ENCODE data around the gene THAP7.
A peak's percentile ranks its signal among the peaks of the same experiment; 100 is the strongest.
"Not testable (repeated sequence)": the region's sequence is repeated elsewhere in the genome, so short reads cannot be mapped to it uniquely, and the experiment has no call there.

The THAP7 gene, protein sequence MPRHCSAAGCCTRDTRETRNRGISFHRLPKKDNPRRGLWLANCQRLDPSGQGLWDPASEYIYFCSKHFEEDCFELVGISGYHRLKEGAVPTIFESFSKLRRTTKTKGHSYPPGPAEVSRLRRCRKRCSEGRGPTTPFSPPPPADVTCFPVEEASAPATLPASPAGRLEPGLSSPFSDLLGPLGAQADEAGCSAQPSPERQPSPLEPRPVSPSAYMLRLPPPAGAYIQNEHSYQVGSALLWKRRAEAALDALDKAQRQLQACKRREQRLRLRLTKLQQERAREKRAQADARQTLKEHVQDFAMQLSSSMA

DNA sequence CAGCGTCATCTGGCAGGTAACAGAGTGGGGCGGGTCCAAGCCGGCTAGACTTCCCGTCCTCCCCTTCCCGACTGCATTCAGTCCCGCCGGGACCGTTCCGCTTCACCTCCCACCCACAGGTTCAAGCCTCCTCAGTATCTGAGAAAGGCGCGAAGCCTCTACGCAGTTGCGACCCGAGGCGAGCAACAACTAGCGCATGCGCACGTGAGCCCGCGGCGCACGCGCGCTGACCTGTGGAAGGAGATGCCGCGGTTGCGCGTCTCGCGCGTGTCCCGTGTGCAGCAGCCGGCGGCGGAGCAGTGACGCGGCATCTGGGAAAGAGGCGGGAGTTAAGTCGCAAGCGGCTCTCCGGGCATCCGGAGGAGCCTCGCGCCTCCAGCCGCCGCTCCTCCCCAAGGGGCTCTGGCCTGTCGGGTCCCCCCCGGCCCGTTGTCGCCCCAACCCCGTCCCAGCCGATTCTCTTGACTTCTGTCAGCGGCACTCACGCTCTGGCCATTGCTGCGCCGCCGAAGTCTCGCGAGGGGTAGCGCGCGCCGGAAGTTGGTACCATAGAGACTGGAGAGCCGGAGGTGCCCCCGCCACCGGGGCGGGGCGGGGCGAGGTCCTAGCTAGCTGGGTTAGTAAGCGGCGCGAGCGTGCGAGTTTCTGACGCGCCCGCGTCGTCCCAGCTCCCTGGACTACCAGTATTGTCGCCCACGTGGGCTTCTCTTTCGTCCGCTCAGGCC is at the start of gene THAP7:
Gene THAP7, minus strand, starts transcription at position 518 of the 725 bp plus-strand sequence. Its CDS starts 207 bp downstream, at position 311.
- peak; percentile 95 for DNase-seq (ENCODE audit: low read depth)

DNA sequence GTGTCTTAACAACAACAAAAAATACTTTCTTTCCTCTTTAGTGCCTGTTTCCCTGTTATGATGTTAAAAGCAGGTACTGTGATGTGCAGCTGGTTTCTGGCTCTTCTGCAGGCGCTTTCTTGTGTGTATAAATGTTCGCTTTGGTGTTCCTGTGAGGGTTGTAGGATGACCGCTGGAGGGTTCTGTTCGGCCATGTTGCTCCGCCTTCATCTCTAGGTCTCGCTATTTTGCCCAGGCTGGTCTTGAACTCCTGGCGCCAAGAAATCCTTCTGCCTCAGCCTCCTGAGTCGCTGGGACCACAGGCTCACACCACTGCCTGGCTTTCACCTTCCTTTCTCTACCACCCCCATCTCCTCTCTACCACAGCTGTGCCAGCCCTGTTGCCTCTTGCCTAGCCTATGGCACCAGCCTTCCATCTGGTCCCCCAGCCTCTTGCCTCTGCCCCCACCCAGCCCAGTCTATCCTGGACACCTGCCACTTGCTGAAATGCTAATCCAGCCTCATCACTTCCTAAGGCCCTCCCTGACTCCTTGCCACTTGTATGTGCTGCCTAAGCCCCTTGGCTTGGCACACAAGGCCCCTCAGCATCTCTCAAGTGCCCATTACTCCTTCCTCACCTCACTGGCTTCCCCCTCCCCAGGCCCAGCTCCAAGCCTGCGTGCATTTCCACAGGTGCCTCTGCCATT is 49.4 kb upstream of the THAP7 start:
- no peak for DNase-seq (ENCODE audit: low read depth)

DNA sequence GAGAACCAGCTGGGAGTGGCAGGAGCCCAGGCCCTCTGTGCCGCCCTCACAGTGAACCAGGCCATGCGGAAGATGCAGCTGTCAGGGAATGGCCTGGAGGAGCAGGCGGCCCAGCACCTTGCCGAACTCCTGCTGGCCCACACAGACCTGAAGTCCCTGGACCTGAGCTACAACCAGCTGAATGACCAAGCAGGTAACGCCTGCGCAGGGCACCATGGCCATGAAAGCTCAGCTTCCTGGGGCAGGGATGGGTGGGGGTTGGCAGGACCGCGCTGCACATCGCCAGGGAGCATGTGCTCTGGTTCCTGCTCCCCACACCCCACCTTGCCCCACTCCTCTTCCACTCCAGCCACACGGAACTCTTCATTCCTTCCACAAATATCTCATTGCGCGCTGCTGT is 47.0 kb upstream of the THAP7 start:
- not testable (repeated sequence) for DNase-seq (ENCODE audit: low read depth)

DNA sequence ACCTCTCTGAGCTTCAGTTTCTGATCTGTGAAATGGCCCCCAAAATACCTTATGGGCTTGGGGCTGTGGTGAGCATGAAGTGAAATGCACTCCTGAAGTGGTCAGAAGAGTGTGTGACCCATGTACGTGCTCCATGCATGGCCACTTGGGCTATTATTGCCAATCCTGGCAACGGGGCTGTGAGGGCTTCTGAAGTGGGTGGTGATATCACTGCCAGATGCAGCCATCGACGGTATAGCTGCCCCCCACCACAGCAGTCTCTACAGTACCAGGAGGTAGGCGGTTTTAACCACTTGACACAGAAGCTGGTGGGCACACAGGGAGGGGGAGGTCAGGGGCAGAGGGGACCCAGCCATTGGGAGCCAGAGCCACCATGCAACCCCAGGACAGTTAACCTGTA is 46.5 kb upstream of the THAP7 start:
- not testable (repeated sequence) for DNase-seq (ENCODE audit: low read depth)

DNA sequence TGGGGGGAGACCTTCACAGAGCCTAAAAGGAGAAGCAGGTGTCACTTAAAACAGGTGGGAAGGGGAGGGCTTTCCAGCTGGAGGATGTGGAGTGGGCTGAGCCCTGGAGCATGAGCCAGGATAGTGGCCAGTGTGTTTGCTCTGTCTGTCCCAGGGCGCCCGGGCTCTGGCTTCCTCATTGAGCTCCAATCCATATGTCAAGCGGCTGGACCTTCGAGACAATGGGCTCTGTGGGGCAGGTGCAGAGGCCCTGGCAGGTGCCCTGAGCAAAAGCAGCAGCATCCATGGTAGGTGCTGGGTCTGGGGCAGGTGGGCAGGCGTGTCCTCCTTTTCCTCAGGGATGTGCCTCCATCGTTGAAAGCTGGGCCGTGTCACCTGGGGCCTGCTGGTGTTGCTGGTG is 45.8 kb upstream of the THAP7 start:
- no peak for DNase-seq (ENCODE audit: low read depth)

DNA sequence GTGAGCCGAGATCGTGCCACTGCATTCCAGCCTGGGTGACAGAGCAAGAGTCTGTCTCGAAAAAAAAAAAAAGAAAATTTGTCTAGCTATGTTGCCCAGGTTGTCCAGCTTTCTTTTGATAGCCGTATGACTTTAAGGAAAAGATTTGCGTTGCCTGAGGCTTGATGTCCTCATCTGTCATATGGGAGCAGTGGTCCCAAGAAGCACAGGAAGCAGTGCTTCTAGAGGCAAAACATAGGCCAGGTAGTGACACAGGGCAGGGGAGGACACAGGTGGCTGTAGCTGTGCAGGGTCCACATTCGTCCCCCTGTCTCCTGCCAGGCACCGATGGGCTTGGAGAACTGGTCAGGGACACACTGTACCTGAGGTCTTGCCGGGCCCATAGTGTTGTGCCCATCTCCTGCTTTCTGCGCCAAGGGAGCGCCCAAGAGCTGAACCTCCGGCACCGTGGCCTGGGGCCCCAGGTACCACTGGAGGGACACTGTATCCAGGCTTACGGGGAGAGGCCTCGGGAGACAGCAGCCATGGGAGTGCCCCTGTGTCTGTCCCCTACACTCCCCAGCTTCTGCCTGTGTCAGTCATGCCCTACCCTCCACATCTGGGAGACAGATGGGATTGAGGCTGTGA is 45.2 kb upstream of the THAP7 start:
- no peak for DNase-seq (ENCODE audit: low read depth)

DNA sequence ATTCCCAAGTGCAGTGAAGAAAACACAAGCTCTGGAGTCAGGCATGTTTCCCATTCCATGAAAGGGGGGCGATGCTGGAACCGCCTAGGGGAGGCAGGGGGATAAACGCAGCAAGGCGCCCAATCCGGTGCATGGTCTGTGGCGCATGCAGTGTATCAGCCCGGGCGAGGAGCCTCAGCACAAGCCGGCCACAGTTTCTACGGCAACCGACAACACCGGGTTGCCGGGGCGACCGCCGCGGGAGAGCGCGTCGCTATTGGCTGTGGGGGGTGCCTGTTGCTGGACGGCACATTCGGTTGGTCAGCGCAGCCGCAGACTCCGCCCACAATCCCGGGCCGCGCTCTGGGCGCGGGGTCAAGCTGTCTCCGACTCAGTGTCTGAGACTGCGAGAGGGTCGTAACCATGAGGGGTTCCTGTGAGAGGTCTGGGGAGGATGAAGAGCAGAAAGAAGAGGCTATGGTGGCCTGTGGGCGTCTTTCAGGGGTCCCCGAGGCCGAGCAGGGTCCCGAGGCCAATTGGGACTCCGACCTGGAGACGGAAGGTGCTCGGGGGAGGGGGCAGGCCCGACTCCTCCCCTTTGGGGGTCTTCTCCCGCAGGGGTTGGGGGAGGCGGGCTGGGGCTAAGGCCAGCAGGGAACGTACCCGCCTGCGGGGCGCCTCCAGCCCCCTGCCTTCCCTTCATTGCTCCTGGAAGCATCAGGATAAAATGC is 43.8 kb upstream of the THAP7 start, which contains the start of gene LRRC74B:
Gene LRRC74B, plus strand, starts transcription at position 362 of the 710 bp plus-strand sequence. Its CDS starts 41 bp downstream, at position 403.
- DNase-seq (ENCODE audit: low read depth) = peak; percentile 91

DNA sequence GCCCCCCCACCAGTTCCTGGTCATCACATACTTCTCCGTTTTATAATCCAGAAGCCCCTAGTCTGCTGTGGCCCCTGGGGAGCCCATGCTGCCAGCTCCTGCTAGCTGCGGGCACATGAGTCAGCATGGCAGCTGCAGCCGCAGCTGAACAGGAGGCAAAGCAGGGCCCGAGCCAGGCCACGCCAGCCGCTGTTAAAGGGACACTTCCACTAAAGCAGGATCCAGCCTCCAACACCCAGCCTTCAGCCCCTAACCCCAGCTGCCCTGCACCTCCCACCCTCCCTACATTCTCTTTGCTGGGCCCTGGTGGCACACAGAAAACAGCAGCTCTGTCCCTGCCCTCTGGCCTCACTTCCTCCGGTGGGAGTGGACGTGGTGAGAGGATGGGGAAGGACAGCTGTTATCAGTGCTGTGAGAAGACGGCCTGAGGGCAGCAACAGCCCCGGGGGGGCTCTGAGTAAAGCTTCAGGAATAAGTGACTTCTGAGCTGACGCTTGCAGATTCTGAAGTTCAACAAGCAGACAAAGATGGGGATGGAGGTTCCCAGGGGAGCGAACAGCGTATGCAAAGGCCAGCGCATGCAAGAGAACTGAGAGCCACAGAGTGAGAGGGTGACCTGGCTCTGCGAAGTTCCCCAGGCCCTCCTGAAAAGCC is 43.1 kb upstream of the THAP7 start:
- peak; percentile 70 for DNase-seq (ENCODE audit: low read depth)

DNA sequence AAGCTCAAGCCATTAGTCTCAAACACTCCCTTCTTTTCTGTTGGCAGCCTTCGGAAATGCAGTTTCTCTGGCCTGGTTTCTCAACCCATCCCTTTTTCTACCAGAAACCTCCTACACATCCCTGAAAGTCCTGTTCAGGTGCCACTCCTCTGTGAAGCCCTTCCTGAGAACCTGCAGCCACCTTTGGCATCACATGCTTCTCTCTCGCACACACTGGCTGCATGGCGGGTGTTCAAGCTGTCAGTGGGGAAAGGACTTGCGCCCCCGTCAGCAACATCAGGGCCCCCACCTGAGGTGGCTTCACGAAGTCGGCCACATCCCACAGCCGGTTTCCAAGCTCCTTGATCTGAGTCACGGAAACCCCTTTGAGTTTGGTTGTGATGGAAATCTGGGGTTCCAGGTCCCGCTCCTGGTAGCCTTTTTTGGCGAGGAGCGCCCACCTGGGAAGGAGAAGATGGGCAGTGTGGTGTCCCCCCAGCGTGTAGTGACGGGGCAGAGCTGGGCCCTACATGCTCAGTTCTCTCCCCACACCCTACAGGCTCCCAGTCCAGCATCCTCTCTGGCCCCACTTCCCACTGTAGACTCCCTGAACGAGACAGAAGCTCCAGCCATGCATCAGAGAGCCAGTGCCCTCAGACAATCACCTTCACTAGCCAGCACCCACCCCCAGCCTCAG is 42.1 kb upstream of the THAP7 start:
- no peak for DNase-seq (ENCODE audit: low read depth)

DNA sequence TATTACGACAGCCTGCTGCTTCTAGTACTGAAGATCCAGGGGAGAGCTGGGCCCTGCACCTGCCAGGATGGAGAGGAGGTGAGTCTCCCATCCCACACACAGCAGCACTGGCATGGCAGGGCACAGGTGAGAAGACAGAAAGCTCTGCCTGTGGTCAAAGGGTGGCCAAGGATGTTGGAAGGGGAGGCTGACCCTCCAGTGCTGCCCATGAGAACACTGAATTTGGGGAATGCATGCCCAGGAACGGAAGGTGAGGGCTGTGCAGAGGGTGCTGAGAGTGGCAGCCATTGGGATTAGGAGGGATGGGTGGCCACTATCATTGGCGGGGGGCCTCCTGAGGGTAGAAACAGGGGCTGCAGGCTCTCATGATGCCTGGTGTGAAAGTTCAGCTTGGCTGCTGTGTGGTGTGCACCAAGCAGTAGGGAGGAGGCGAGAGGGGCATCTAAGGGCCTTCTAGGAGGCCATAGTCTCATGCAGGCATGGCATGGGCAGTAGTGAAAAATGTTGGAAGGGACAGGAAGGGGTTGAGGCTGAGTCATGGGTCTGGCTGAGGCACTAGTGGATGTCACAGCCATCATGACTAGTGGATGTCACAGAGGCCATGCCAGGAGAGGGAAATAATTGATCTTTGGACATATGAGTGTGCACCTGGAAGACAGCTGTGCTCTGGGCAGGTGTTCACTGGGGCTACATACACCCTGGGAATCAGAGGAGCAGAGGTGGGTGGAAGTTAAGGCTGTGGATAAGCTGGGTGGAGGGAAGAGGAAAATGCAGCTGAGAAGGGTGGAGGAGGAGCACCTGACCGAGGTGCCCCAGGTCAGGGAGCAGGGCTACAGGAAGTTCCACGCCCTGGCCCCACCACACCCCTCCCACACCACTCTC is 41.3 kb upstream of the THAP7 start:
- no peak for DNase-seq (ENCODE audit: low read depth)

DNA sequence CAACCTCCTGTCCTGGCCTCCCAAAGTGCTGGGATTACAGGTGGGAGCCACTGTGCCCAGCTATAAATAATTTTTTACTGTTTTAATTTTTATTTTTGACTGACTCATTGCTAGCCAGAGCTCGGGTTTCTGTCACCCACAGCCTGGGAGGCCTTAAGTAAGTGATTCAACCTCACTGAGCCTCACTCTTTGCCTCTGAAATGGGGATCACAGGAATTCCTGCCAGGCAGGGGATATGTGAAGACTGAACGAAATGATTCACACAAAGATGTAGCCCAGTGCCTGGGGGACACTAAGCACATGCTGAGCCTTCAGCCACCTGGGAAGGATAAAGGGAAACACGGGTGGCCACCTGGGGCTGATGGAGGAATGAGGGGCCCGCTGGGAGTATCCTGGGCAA is 40.0 kb upstream of the THAP7 start:
- peak; percentile 45 for DNase-seq (ENCODE audit: low read depth)

DNA sequence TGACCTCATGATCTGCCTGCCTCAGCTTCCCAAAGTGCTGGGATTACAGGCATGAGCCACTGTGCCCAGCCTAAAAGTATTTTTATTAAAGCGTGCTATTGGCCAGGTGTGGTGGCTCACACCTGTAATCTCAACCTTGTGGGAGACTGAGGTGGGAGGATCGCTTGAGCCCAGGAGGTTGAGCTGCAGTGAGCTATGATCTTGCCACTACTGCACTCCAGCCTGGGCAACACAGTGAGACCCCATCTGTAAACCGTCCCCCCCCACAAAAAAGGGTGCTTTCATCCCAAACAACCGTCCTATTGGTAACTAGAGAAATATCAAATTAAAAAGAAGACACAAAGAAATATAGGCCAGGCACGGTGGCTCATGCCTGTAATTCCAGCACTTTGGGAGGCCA is 37.2 kb upstream of the THAP7 start:
- not testable (repeated sequence) for DNase-seq (ENCODE audit: low read depth)

DNA sequence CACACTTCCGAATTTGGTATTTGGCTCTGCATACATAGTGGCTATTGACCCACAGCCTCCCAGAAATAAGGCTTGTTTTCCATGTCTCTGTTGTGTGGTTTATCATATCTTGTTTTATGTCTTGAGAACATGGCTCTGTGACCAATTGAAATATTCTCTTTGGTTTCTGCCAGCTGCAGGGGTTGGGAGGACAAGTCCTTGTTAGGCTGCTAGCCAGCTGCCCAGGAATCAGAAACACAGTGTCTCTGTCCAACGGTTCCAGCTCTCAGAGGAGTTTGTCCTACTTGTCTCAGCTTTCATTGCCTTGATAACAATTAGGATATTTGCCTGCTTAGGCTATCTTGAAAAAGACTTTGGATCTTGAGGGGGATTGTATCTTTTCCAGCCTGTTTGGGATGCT is 36.5 kb upstream of the THAP7 start:
- DNase-seq (ENCODE audit: low read depth) = peak; percentile 40

DNA sequence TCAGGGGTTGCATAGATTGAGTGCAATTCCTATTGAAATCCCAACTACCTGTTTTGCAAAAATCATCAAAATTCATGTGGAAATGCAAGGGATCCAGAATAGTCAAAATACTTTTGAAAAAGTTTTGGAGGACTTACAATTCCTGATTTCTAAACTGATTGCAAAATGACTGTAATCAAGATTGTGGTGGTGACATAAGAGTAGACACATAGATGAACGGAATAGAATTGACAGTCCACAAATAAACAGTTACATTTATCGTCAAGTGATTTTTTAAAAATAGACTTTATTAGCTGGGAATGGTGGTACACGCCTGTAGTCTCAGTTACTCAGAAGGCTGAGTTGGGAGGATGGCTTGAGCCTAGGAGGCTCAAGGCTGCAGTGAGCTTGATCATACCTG is 33.1 kb upstream of the THAP7 start:
- DNase-seq (ENCODE audit: low read depth) = no peak

DNA sequence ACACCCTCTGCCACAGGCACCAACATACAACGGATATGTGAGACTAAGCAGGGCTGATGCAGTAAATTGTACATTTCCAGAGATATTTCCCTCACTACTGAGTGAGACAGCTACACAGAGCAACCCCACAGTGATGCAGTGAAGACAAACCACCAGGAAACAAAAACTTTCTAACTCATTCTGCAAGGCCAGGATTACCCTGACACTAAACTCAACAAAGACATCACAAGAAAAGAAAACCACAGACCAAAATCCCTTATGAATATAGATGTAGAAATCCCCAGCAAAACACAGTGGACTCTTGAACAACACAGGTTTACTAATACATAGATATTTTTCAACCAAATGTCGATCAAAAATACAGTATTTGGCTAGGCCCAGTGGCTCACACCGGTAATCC is 32.0 kb upstream of the THAP7 start:
- no peak for DNase-seq (ENCODE audit: low read depth)

DNA sequence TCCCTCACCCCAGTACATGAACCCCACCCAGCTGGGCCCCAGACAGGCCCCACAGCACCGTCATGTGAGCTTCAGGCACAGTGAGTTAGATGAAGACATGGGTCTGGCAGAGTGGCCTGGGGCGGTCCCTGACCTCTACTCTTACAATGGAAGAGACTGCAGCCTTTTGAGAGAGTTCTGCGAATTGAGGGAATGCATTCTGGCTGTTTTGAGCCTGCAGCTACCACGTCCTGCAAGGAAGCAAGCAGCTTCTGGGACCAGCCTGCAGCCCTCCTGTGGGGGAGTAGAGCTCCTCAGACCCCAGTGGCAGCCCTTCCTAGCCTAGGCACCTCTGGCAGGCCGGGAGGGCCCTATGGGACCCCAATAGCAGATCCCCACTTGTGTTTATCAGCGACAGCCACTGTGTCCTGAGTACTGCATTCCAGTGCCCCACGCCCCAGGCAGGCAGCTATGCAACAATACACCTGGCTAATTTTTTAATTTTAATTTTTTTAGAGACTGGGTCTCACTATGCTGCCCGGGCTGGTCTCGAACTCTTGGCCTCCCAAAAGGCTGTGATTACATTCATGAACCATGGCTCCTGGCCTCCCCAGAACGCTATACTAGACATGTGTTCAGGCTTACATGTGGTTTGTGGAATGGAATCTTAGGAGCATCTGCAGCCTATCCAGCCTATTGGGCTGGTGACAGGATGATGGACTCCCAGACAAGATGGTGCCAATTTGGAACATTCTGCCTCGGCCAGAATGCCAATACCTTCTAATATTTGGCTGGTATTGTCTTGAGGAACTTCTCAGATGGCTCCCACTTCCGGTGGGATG is 31.2 kb upstream of the THAP7 start:
- no peak for DNase-seq (ENCODE audit: low read depth)

DNA sequence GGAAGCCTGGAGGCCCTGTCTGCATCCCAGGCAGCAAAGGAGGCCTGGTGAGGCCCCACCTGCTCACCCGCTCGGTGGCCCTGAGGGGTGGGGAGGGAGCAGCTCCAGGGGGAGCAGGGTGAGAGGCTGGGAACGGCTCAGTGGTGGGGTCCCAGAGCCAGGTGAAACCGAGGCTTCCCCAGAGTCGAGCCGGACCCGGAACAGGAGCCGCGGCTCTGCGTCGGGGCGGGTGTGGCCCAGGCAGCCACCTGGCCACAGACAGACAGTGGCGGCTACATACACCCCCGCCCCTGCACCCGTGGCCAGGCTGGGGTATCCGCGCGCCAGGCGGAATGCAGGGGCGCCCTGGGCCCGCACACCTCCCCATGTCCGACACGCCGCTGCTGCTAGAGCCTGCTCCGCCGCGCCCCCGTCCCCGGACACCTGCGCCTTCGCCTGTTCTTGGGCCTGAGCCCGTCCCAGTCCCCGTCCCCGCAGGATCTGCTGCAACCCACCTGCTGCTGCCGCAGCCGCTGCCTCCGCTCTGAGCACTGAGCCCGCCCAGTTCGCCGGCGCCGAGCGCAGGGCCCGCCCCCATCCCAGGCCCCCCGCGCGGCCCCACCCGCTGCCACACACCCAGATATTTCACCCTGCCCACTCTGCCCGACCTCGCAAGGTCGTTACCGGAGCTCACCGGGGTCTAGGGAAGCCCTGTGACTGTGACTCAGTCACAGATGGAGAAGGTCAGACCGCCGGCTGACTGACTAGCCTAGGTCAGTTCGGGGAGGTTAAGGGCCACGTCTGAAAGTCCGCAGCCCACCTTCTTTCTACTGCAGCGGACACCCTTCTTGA is 30.3 kb upstream of the THAP7 start, which contains the start of gene SLC7A4:
Gene SLC7A4, minus strand, starts transcription at position 525 of the 831 bp plus-strand sequence. CDS start 749 bp downstream, outside the sequence.
- no peak for DNase-seq (ENCODE audit: low read depth)
